Hepatocyte (in vitro differentiated cells): ENCODE data around the gene TEC. TPM values are rescaled to one million over a fixed set of nuclear protein-coding genes. Genes with fewer than 3 reads are reported as not detected.

ENCODE experiments used
- DNase-seq: peaks from one replicate; pipeline ENCODE4 v3.0.0-alpha.2; 2016; ENCODE audit warnings: low spot score
- H2AFZ ChIP-seq: fragments of 200-600 bp; sonication (generic); 2 replicates; pipeline ENCODE4 v1.6.0; 2016; ENCODE audit warnings: antibody characterized with exemption, mild to moderate bottlenecking
- H3K27ac ChIP-seq: fragments of 200-600 bp; sonication (generic); 2 replicates; pipeline ENCODE4 v1.5.1; 2016; ENCODE audit warnings: mild to moderate bottlenecking
- H3K27me3 ChIP-seq: fragments of 200-600 bp; sonication (generic); 2 replicates; pipeline ENCODE4 v1.6.1; 2016
- H3K36me3 ChIP-seq: fragments of 200-600 bp; sonication (generic); replicated peaks from 2 replicates; pipeline ENCODE4 v1.5.1; 2016; ENCODE audit warnings: low read depth; ENCODE audit not compliant: insufficient read depth
- H3K4me1 ChIP-seq: fragments of 200-600 bp; sonication (generic); 2 replicates; pipeline ENCODE4 v1.5.1; 2016; ENCODE audit warnings: mild to moderate bottlenecking, moderate library complexity; ENCODE audit not compliant: insufficient read depth
- H3K4me2 ChIP-seq: fragments of 200-600 bp; sonication (generic); 2 replicates; pipeline ENCODE4 v1.6.0; 2016
- H3K4me3 ChIP-seq: fragments of 200-600 bp; sonication (generic); 2 replicates; pipeline ENCODE4 v1.5.1; 2016; ENCODE audit warnings: mild to moderate bottlenecking
- H3K79me2 ChIP-seq: fragments of 200-600 bp; sonication (generic); 2 replicates; pipeline ENCODE4 v1.6.0; 2017; ENCODE audit warnings: mild to moderate bottlenecking
- H3K9me2 ChIP-seq: fragments of 200-600 bp; sonication (generic); replicated peaks from 2 replicates; pipeline ENCODE4 v1.6.0; 2017; ENCODE audit warnings: mild to moderate bottlenecking; ENCODE audit not compliant: insufficient read depth
- H3K9me3 ChIP-seq: fragments of 200-600 bp; sonication (generic); 2 replicates; pipeline ENCODE4 v1.5.1; 2016; ENCODE audit warnings: low read depth, mild to moderate bottlenecking
- H4K20me1 ChIP-seq: fragments of 200-600 bp; sonication (generic); 2 replicates; pipeline ENCODE4 v1.6.0; 2016; ENCODE audit warnings: mild to moderate bottlenecking; ENCODE audit not compliant: insufficient read depth, poor library complexity, severe bottlenecking
- CTCF ChIP-seq: fragments of 200-600 bp; sonication (generic); IDR thresholded peaks from 2 replicates; pipeline ENCODE4 v1.5.1; 2016; ENCODE audit warnings: antibody characterized with exemption, mild to moderate bottlenecking; ENCODE audit not compliant: poor library complexity
- EZH2 ChIP-seq: fragments of 200-600 bp; sonication (generic); IDR thresholded peaks from 2 replicates; pipeline ENCODE4 v1.6.1; 2016; ENCODE audit warnings: antibody characterized with exemption, mild to moderate bottlenecking, borderline replicate concordance
- EZH2phosphoT487 ChIP-seq: fragments of 200-600 bp; sonication (generic); IDR thresholded peaks from one replicate; pipeline ENCODE4 v1.6.1; 2018; ENCODE audit warnings: antibody characterized with exemption, mild to moderate bottlenecking, low read depth, moderate library complexity; ENCODE audit not compliant: unreplicated experiment, severe bottlenecking
- WGBS: methylation state at CpG from one replicate; pipeline ENCODE4 v1.1.6; 2016; ENCODE audit warnings: low lambda C conversion rate; ENCODE audit errors: missing lambda C conversion rate; 5-methylcytosine and 5-hydroxymethylcytosine counted together
- polyA plus RNA-seq: library from polyadenylated mRNA; unstranded; fragments of >200 nt; fragmentation: Nextera tagmentation; extraction: Ambion mirVana; gene quantifications from 2 replicates; pipeline ENCODE4 v1.2.1, GENCODE V29; 2016
- total RNA-seq: library from RNA; depleted of rRNA; stranded (reverse); fragments of >200 nt; gene quantifications from 2 replicates; pipeline ENCODE4 v1.2.3, GENCODE V29; 2014

TEC gene
- total and polyA plus RNA-seq, 2 experiments from 2014 or later = 1.3 to 2.1 TPM

GRCh38 chr4:48234575-48234974 lies 35.1 kb downstream of the TEC start:
- Histone ChIP-seq H3K36me3 (no peaks in the 10 kb centered on the region), H3K27ac (no peak overlapping the region), H4K20me1 (no peaks in the 10 kb centered on the region), H2AFZ (no peak overlapping the region), H3K9me3 (no peaks in the 10 kb centered on the region), H3K9me2 (no peaks in the 10 kb centered on the region), H3K79me2 (no peaks in the 10 kb centered on the region), H3K4me3 (no peak overlapping the region), H3K4me1 (no peaks in the 10 kb centered on the region), H3K27me3 (no peaks in the 10 kb centered on the region), H3K4me2 (no peak overlapping the region)
- 73% methylated on average over 2 of the region's 2 CpGs for WGBS
- no peak for TF ChIP-seq EZH2
- no peak for TF ChIP-seq CTCF
- TF ChIP-seq EZH2phosphoT487 = no peak
- no peak for DNase-seq

- no peak overlapping the region for H3K4me3 ChIP-seq
- no peak overlapping the region for H2AFZ ChIP-seq
- 87% methylated on average over 1 of the region's 1 CpG for WGBS
- no peaks in the 10 kb centered on the region for H3K9me3 ChIP-seq
- no peaks in the 10 kb centered on the region for H3K9me2 ChIP-seq
- H3K4me1 ChIP-seq = no peaks in the 10 kb centered on the region
- H3K79me2 ChIP-seq = no peaks in the 10 kb centered on the region
- H3K27ac ChIP-seq = no peak overlapping the region
- TF ChIP-seq CTCF (no peak), EZH2 (no peak), EZH2phosphoT487 (no peak)
- no peaks in the 10 kb centered on the region for H3K27me3 ChIP-seq
- H4K20me1 ChIP-seq = no peaks in the 10 kb centered on the region
- no peak overlapping the region for H3K4me2 ChIP-seq
- DNase-seq = no peak
- H3K36me3 ChIP-seq = no peaks in the 10 kb centered on the region
Measured at GRCh38 chr4:48228949-48229348, 40.7 kb downstream of the TEC start.

- H3K9me3 ChIP-seq = no peaks in the 10 kb centered on the region
- H3K27ac ChIP-seq = no peak overlapping the region
- no peaks in the 10 kb centered on the region for H3K4me1 ChIP-seq
- H3K4me3 ChIP-seq = no peak overlapping the region
- no peak overlapping the region for H2AFZ ChIP-seq
- DNase-seq = no peak
- no peaks in the 10 kb centered on the region for H3K36me3 ChIP-seq
- TF ChIP-seq CTCF = no peak
- no peak for TF ChIP-seq EZH2
- TF ChIP-seq EZH2phosphoT487 = no peak
- no peak overlapping the region for H3K4me2 ChIP-seq
- no peaks in the 10 kb centered on the region for H3K27me3 ChIP-seq
- WGBS = 80% methylated on average over 4 of the region's 4 CpGs
- H3K9me2 ChIP-seq = no peaks in the 10 kb centered on the region
- H3K79me2 ChIP-seq = no peaks in the 10 kb centered on the region
- H4K20me1 ChIP-seq = no peaks in the 10 kb centered on the region
Measured at GRCh38 chr4:48227662-48228061, 42.0 kb downstream of the TEC start.

- no peak overlapping the region for H3K27ac ChIP-seq
- no peak overlapping the region for H3K4me3 ChIP-seq
- no peaks in the 10 kb centered on the region for H3K27me3 ChIP-seq
- 94% methylated on average over 4 of the region's 4 CpGs for WGBS
- no peaks in the 10 kb centered on the region for H3K9me3 ChIP-seq
- no peak overlapping the region for H2AFZ ChIP-seq
- TF ChIP-seq CTCF (no peak), EZH2 (no peak)
- no peak for DNase-seq
- no peaks in the 10 kb centered on the region for H4K20me1 ChIP-seq
- H3K4me2 ChIP-seq = no peak overlapping the region
- no peaks in the 10 kb centered on the region for H3K9me2 ChIP-seq
- H3K36me3 ChIP-seq = no peaks in the 10 kb centered on the region
- H3K4me1 ChIP-seq = no peaks in the 10 kb centered on the region
- H3K79me2 ChIP-seq = no peaks in the 10 kb centered on the region
Measured at GRCh38 chr4:48226199-48226598, 43.4 kb downstream of the TEC start.
